ENCODE measurements around the gene EFNA3. TPM values are rescaled to one million over a fixed set of nuclear protein-coding genes. Genes with fewer than 3 reads are reported as not detected.

The EFNA3 gene
- total RNA-seq, 1 donor = 1.4 TPM

- Histone ChIP-seq H3K4me1 (ENCODE audit: insufficient read depth, low read length) (peaks cover 5% of the 10 kb centered on the region), H3K9me3 (ENCODE audit: low read depth, low read length) (no peaks in the 10 kb centered on the region), H3K4me3 (ENCODE audit: insufficient read depth, low read length) (no peak overlapping the region), H4K20me1 (ENCODE audit: insufficient read depth, low read length) (no peaks in the 10 kb centered on the region), H3K27ac (ENCODE audit: low read depth, low read length) (no peak overlapping the region), H3K36me3 (ENCODE audit: insufficient read depth, low read length) (no peaks in the 10 kb centered on the region), H3K79me2 (ENCODE audit: insufficient read depth, low read length) (no peaks in the 10 kb centered on the region), H3K27me3 (ENCODE audit: insufficient read depth, low read length) (peaks cover 16% of the 10 kb centered on the region), H2AFZ (ENCODE audit: low read length) (no peak overlapping the region), H3K4me2 (ENCODE audit: insufficient read depth, low read length) (no peak overlapping the region)
- no peak for TF ChIP-seq CTCF (IDR thresholded peaks at IDR 0.05; ENCODE audit: extremely low read depth, low read depth, low read length)
- peak; percentile 63 for DNase-seq (ENCODE audit: insufficient read length, low spot score, missing footprints)
These were observed 5.9 kb upstream of the EFNA3 start for GRCh38 chr1:155072531-155073289.

- TF ChIP-seq CTCF (IDR thresholded peaks at IDR 0.05; ENCODE audit: extremely low read depth, low read depth, low read length) = no peak
- H3K4me3 ChIP-seq (ENCODE audit: insufficient read depth, low read length) = no peak overlapping the region
- no peaks in the 10 kb centered on the region for H3K9me3 ChIP-seq (ENCODE audit: low read depth, low read length)
- H3K4me1 ChIP-seq (ENCODE audit: insufficient read depth, low read length) = peaks cover 5% of the 10 kb centered on the region
- H3K79me2 ChIP-seq (ENCODE audit: insufficient read depth, low read length) = no peaks in the 10 kb centered on the region
- no peak overlapping the region for H2AFZ ChIP-seq (ENCODE audit: low read length)
- no peaks in the 10 kb centered on the region for H3K36me3 ChIP-seq (ENCODE audit: insufficient read depth, low read length)
- H4K20me1 ChIP-seq (ENCODE audit: insufficient read depth, low read length) = no peaks in the 10 kb centered on the region
- H3K27ac ChIP-seq (ENCODE audit: low read depth, low read length) = no peak overlapping the region
- no peak overlapping the region for H3K4me2 ChIP-seq (ENCODE audit: insufficient read depth, low read length)
- DNase-seq (ENCODE audit: insufficient read length, low spot score, missing footprints) = peak; percentile 23
- peaks cover 16% of the 10 kb centered on the region for H3K27me3 ChIP-seq (ENCODE audit: insufficient read depth, low read length)
These were observed 5.0 kb upstream of the EFNA3 start for GRCh38 chr1:155073377-155074242.

- peaks cover 34% of the 10 kb centered on the region for H3K27me3 ChIP-seq (ENCODE audit: insufficient read depth, low read length)
- no peak overlapping the region for H3K27ac ChIP-seq (ENCODE audit: low read depth, low read length)
- no peaks in the 10 kb centered on the region for H3K9me3 ChIP-seq (ENCODE audit: low read depth, low read length)
- H4K20me1 ChIP-seq (ENCODE audit: insufficient read depth, low read length) = no peaks in the 10 kb centered on the region
- H3K4me2 ChIP-seq (ENCODE audit: insufficient read depth, low read length) = no peak overlapping the region
- H3K36me3 ChIP-seq (ENCODE audit: insufficient read depth, low read length) = no peaks in the 10 kb centered on the region
- H3K4me1 ChIP-seq (ENCODE audit: insufficient read depth, low read length) = peaks cover 7% of the 10 kb centered on the region
- no peak for TF ChIP-seq CTCF (IDR thresholded peaks at IDR 0.05; ENCODE audit: extremely low read depth, low read depth, low read length)
- H2AFZ ChIP-seq (ENCODE audit: low read length) = no peak overlapping the region
- peak; percentile 58 for DNase-seq (ENCODE audit: insufficient read length, low spot score, missing footprints)
- H3K4me3 ChIP-seq (ENCODE audit: insufficient read depth, low read length) = no peak overlapping the region
- H3K79me2 ChIP-seq (ENCODE audit: insufficient read depth, low read length) = no peaks in the 10 kb centered on the region
These were observed 3.1 kb upstream of the EFNA3 start for GRCh38 chr1:155075535-155075934.

- Histone ChIP-seq H3K4me1 (ENCODE audit: insufficient read depth, low read length) (peaks cover 4% of the 10 kb centered on the region), H3K36me3 (ENCODE audit: insufficient read depth, low read length) (no peaks in the 10 kb centered on the region), H3K4me3 (ENCODE audit: insufficient read depth, low read length) (no peak overlapping the region), H3K4me2 (ENCODE audit: insufficient read depth, low read length) (no peak overlapping the region), H3K9me3 (ENCODE audit: low read depth, low read length) (no peaks in the 10 kb centered on the region), H3K27me3 (ENCODE audit: insufficient read depth, low read length) (peaks cover 42% of the 10 kb centered on the region), H3K27ac (ENCODE audit: low read depth, low read length) (no peak overlapping the region), H4K20me1 (ENCODE audit: insufficient read depth, low read length) (peaks cover 3% of the 10 kb centered on the region), H2AFZ (ENCODE audit: low read length) (no peak overlapping the region), H3K79me2 (ENCODE audit: insufficient read depth, low read length) (no peaks in the 10 kb centered on the region)
- no peak for TF ChIP-seq CTCF (IDR thresholded peaks at IDR 0.05; ENCODE audit: extremely low read depth, low read depth, low read length)
- DNase-seq (ENCODE audit: insufficient read length, low spot score, missing footprints) = no peak
These were observed 2.3 kb upstream of the EFNA3 start for GRCh38 chr1:155076371-155076770.

All from osteoblast (primary cell).